NCI-H345 treated with DMSO at 0.1 percent for 48 hours (cell line): Measurements from ENCODE around the gene GPRC6A.
A peak's percentile ranks its signal among the peaks of the same experiment; 100 is the strongest.
"Not testable (repeated sequence)": the region's sequence is repeated elsewhere in the genome, so short reads cannot be mapped to it uniquely, and the experiment has no call there.

ENCODE experiments used
- DNase-seq: peaks from one replicate; lab custom pipeline; 2025; ENCODE audit not compliant: unreplicated experiment; lab: John Stamatoyannopoulos, UW

The GPRC6A gene

GRCh38 chr6:116828983-116829382, at the start of gene GPRC6A:
Gene GPRC6A (minus strand): TSS chr6:116829083. CDS start chr6:116829013, 70 bp downstream.
- no peak for DNase-seq

GRCh38 chr6:116877743-116878142, 48.9 kb upstream of the GPRC6A start:
- no peak for DNase-seq

GRCh38 chr6:116876635-116877611, 48.0 kb upstream of the GPRC6A start, which contains the start of gene RFX6:
Gene RFX6 (plus strand): TSS chr6:116877242. CDS start chr6:116877276, 34 bp downstream.
- no peak for DNase-seq

- DNase-seq = no peak
These were observed 47.2 kb upstream of the GPRC6A start for GRCh38 chr6:116876107-116876506.

- DNase-seq = no peak
These were observed 43.9 kb upstream of the GPRC6A start for GRCh38 chr6:116872771-116873170.

- no peak for DNase-seq
These were observed 37.5 kb upstream of the GPRC6A start for GRCh38 chr6:116866281-116866871.

- DNase-seq = no peak
These were observed 30.4 kb upstream of the GPRC6A start for GRCh38 chr6:116859264-116859663.

- DNase-seq = no peak
These were observed 29.2 kb upstream of the GPRC6A start for GRCh38 chr6:116858060-116858459.

- peak; percentile 14 for DNase-seq
These were observed 18.3 kb upstream of the GPRC6A start for GRCh38 chr6:116847227-116847626.

- DNase-seq = no peak
These were observed 13.6 kb upstream of the GPRC6A start for GRCh38 chr6:116842459-116842858.

GRCh38 chr6:116840091-116840490, 11.2 kb upstream of the GPRC6A start:
- DNase-seq = no peak

GRCh38 chr6:116836606-116837342, 7.9 kb upstream of the GPRC6A start:
- no peak for DNase-seq

GRCh38 chr6:116834526-116834925, 5.6 kb upstream of the GPRC6A start:
- not testable (repeated sequence) for DNase-seq

- DNase-seq = no peak
These were observed 1.2 kb downstream of the GPRC6A start for GRCh38 chr6:116827561-116828240.

- not testable (repeated sequence) for DNase-seq
These were observed 12.5 kb downstream of the GPRC6A start for GRCh38 chr6:116816336-116816735.

- no peak for DNase-seq
These were observed 16.7 kb downstream of the GPRC6A start for GRCh38 chr6:116812051-116812650.

GRCh38 chr6:116801971-116802370, 26.9 kb downstream of the GPRC6A start:
- no peak for DNase-seq

- no peak for DNase-seq
These were observed 28.9 kb downstream of the GPRC6A start for GRCh38 chr6:116799945-116800344.

- no peak for DNase-seq
These were observed 31.3 kb downstream of the GPRC6A start for GRCh38 chr6:116797585-116797984.

GRCh38 chr6:116793224-116793623, 35.7 kb downstream of the GPRC6A start:
- DNase-seq = no peak
